Measurements from ENCODE around the gene ACTR6.

Gene ACTR6

DNA sequence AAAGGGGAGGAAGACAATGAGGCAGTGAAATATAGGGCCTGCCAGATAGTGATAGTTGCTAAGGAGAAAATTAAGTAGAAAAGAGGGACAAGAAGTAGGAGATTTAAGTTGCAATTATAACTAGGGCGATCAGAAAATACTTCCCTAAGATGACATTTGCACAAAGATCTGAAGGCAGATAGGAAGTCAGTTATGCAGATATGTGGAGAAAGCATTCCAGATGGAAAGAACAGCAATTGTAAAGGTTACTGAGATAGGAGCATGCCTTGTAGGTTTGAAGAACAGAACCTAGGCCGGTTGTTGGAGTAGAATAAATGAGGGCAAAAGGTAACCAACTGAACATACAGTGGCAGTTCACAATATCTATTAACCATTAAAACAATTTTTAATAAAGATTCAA lies 21.4 kb upstream of the ACTR6 start:
- Histone ChIP-seq H3K9ac (no peak overlapping the region), H3K9me3 (ENCODE audit: control insufficient read depth, low read length) (no peaks in the 10 kb centered on the region), H3K4me1 (no peaks in the 10 kb centered on the region), H3K36me3 (ENCODE audit: control insufficient read depth, insufficient read depth, low read length) (no peaks in the 10 kb centered on the region), H3K27me3 (ENCODE audit: control insufficient read depth, insufficient read depth, low read length) (no peaks in the 10 kb centered on the region), H3K4me3 (ENCODE audit: low read depth, low read length) (no peak overlapping the region), H2AFZ (no peak overlapping the region), H3K27ac (no peak overlapping the region), H3K4me2 (ENCODE audit: low read length) (no peak overlapping the region), H3K79me2 (no peaks in the 10 kb centered on the region)
- TF ChIP-seq, protein P1, sequence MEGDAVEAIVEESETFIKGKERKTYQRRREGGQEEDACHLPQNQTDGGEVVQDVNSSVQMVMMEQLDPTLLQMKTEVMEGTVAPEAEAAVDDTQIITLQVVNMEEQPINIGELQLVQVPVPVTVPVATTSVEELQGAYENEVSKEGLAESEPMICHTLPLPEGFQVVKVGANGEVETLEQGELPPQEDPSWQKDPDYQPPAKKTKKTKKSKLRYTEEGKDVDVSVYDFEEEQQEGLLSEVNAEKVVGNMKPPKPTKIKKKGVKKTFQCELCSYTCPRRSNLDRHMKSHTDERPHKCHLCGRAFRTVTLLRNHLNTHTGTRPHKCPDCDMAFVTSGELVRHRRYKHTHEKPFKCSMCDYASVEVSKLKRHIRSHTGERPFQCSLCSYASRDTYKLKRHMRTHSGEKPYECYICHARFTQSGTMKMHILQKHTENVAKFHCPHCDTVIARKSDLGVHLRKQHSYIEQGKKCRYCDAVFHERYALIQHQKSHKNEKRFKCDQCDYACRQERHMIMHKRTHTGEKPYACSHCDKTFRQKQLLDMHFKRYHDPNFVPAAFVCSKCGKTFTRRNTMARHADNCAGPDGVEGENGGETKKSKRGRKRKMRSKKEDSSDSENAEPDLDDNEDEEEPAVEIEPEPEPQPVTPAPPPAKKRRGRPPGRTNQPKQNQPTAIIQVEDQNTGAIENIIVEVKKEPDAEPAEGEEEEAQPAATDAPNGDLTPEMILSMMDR (IDR thresholded peaks at IDR 0.05) = no peak

DNA sequence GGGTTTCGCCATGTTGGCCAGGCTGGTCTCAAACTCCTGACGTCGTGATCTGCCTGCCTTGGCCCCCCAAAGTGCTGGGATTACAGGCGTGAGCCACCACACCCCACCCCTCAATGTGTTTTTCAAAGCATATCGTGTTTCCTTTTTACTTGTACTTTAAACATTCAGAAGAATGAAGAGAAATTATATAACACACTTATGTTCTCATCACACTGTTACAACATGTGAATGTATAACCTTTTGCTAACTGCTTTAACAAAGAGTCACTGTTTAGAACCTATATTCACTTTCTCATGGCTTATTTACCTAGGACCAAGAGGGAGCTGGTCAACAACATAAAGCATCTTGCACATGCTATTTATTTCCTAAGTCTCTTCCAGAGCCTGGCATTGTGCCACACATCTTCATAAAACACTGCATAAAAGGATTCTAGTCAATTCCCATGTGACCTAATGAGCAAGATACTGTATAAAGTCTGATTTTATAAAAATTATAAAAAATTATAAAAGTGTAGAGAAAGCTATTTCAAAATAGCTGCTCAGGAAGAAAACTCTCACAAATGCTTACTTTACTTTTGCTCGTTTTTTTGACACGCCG lies 16.0 kb upstream of the ACTR6 start:
- H3K4me2 ChIP-seq (ENCODE audit: low read length) = no peak overlapping the region
- no peak overlapping the region for H3K4me3 ChIP-seq (ENCODE audit: low read depth, low read length)
- H3K79me2 ChIP-seq = peaks cover under 1% of the 10 kb centered on the region
- H3K27me3 ChIP-seq (ENCODE audit: control insufficient read depth, insufficient read depth, low read length) = no peaks in the 10 kb centered on the region
- H3K36me3 ChIP-seq (ENCODE audit: control insufficient read depth, insufficient read depth, low read length) = no peaks in the 10 kb centered on the region
- H3K27ac ChIP-seq = no peak overlapping the region
- TF ChIP-seq, protein P1 (IDR thresholded peaks at IDR 0.05) = no peak
- no peaks in the 10 kb centered on the region for H3K9me3 ChIP-seq (ENCODE audit: control insufficient read depth, low read length)
- H3K9ac ChIP-seq = no peak overlapping the region
- no peak overlapping the region for H2AFZ ChIP-seq
- no peaks in the 10 kb centered on the region for H3K4me1 ChIP-seq

DNA sequence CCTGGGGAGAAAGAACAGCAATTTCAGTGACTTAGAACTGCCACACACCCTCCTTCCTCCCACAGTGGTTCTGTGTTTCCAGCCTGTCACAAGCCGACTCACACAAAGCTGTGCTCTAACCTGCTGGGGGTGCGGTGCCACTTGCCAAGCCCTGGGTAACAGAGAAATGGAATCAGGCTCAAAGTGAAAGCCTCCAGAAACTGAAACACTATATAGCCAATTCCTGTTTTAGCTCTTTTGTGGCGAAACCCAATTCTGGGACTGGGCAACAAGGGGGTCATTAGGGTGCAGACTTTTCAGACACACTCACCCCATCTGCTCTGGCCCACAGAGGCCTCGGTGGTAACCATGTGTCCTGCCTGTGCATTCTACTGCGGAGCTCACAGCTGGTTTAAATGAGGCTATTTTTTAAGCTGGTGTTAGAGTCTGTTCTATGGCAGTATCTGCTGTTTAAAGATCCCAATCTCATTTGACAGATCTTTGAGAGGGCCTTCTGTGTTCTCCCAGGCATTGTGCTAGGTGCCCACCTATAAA lies 15.2 kb upstream of the ACTR6 start:
- Histone ChIP-seq H3K4me3 (ENCODE audit: low read depth, low read length) (no peak overlapping the region), H3K27me3 (ENCODE audit: control insufficient read depth, insufficient read depth, low read length) (no peaks in the 10 kb centered on the region)
- TF ChIP-seq, protein P1 (IDR thresholded peaks at IDR 0.05) = no peak

DNA sequence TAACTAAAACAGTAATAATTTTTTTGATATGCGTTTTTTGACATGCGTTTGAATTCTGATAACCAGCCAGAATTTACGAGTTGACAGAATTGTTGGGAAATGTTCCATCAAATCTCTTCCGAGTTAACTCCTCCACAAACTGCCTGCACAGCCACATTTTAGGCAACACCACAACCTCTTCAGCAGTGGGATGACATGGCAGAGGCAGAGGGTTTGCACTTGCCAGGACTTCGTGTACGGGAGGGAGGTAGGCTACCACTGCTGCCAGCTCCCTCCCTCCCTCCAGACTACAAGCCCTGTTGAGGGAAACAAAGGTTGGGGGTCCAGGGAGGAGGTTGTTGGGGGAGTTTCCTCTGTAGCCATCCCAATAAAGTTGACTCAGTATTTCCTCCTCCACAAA lies 14.5 kb upstream of the ACTR6 start:
- Histone ChIP-seq H3K27me3 (ENCODE audit: control insufficient read depth, insufficient read depth, low read length) (no peaks in the 10 kb centered on the region), H3K4me3 (ENCODE audit: low read depth, low read length) (no peak overlapping the region), H3K79me2 (peaks cover 4% of the 10 kb centered on the region), H3K4me2 (ENCODE audit: low read length) (no peak overlapping the region), H3K9me3 (ENCODE audit: control insufficient read depth, low read length) (no peaks in the 10 kb centered on the region), H3K27ac (no peak overlapping the region), H2AFZ (no peak overlapping the region), H3K4me1 (no peaks in the 10 kb centered on the region), H3K9ac (no peak overlapping the region), H3K36me3 (ENCODE audit: control insufficient read depth, insufficient read depth, low read length) (no peaks in the 10 kb centered on the region)
- TF ChIP-seq, protein P1 (IDR thresholded peaks at IDR 0.05) = no peak

More for the DNA sequence above, 15.2 kb upstream of the ACTR6 start:
- no peaks in the 10 kb centered on the region for H3K4me1 ChIP-seq
- H3K27ac ChIP-seq = no peak overlapping the region
- H3K4me2 ChIP-seq (ENCODE audit: low read length) = no peak overlapping the region
- H3K9ac ChIP-seq = no peak overlapping the region
- no peaks in the 10 kb centered on the region for H3K36me3 ChIP-seq (ENCODE audit: control insufficient read depth, insufficient read depth, low read length)
- H3K9me3 ChIP-seq (ENCODE audit: control insufficient read depth, low read length) = no peaks in the 10 kb centered on the region
- peaks cover 4% of the 10 kb centered on the region for H3K79me2 ChIP-seq
- H2AFZ ChIP-seq = no peak overlapping the region

DNA sequence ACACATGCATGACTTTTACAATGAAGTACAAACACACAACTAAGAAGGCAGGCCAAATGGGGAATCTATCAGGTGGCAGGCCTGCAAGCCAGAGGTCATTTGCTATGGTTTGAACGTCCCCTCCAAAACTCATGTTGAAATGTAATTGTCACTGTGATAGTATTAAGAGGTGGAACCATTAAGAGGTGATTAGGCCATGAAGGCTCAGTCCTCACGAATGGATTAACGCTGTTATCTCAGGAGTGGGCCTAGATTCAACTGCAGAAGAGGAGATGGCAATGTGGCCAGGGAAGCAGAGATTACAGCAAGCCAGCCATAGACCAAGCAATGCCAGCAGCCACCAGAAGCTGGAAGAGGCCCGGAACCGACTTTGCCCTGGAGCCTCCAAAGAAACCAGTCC lies 13.5 kb upstream of the ACTR6 start:
- Histone ChIP-seq H3K9ac (no peak overlapping the region), H3K27me3 (ENCODE audit: control insufficient read depth, insufficient read depth, low read length) (no peaks in the 10 kb centered on the region), H3K4me3 (ENCODE audit: low read depth, low read length) (no peak overlapping the region), H3K9me3 (ENCODE audit: control insufficient read depth, low read length) (no peaks in the 10 kb centered on the region), H3K27ac (no peak overlapping the region), H3K36me3 (ENCODE audit: control insufficient read depth, insufficient read depth, low read length) (no peaks in the 10 kb centered on the region), H3K4me1 (no peaks in the 10 kb centered on the region), H3K79me2 (peaks cover 4% of the 10 kb centered on the region), H3K4me2 (ENCODE audit: low read length) (no peak overlapping the region), H2AFZ (no peak overlapping the region)
- TF ChIP-seq, protein P1 (IDR thresholded peaks at IDR 0.05) = no peak
